Left lung (tissue), 10 donors: ENCODE results near the gene LTBP1. TPM values are rescaled to one million over a fixed set of nuclear protein-coding genes. Genes with fewer than 3 reads are reported as not detected.

ENCODE experiments used
- ATAC-seq: fragments of 200-7000 bp; cut with Tn5 transposase; one replicate; pipeline ENCODE4 v1.9.1; 2020; ENCODE audit warnings: moderate library complexity
- DNase-seq, 4 donors: peaks; one replicate each; pipeline ENCODE4 v3.0.0-alpha.2; 2013 to 2020
- H3K27ac ChIP-seq, 2 donors: fragments of 200-600 bp; sonication (generic) in 1 of 2; one replicate each; pipeline versions ENCODE4 v1.5.0 to v1.8.0; 2020 to 2021
- H3K27me3 ChIP-seq, 2 donors: fragments of 200-600 bp; sonication (generic) in 1 of 2; one replicate each; pipeline versions ENCODE4 v1.5.0 to v1.8.0; 2020 to 2021
- H3K36me3 ChIP-seq, 2 donors: fragments of 200-600 bp; sonication (generic) in 1 of 2; one replicate each; pipeline versions ENCODE4 v1.5.0 to v1.8.0; 2020 to 2021
- H3K4me1 ChIP-seq, 2 donors: fragments of 200-600 bp; one replicate each; pipeline ENCODE4 v1.8.0; 2021
- H3K4me3 ChIP-seq, 2 donors: fragments of 200-600 bp; sonication (generic) in 1 of 2; one replicate each; pipeline versions ENCODE4 v1.5.0 to v1.8.0; 2020 to 2021; ENCODE audit warnings: mild to moderate bottlenecking in 1 of 2
- H3K9me3 ChIP-seq, 2 donors: fragments of 200-600 bp; sonication (generic) in 1 of 2; one replicate each; pipeline versions ENCODE4 v1.5.0 to v1.8.0; 2020 to 2021
- intact Hi-C, 2 donors: fragments of 100-400 bp; cut with DNase I; formaldehyde crosslinking; loops; one replicate each; pipeline versions ENCODE4 v1.11.2 to v1.14.2; 2022
- polyA plus RNA-seq, 6 donors: library from polyadenylated mRNA; unstranded; fragments of 120-200 nt; gene quantifications; one replicate each; pipeline ENCODE4 v1.2.1, GENCODE V29; 2013; ENCODE audit not compliant: insufficient read length in 6 of 6
- total RNA-seq, 2 donors: library from RNA; stranded (reverse); fragmentation: NEBNext Ultra II Directional; extraction: Animal tissue kit (Norgen Biotek cat#: 25700); gene quantifications; one replicate each; pipeline ENCODE4 v1.2.1, GENCODE V29; 2021
- TF ChIP-seq, protein P1 (sequence below), 2 donors: fragments of 200-600 bp; sonication (generic) in 1 of 2; IDR thresholded peaks; one replicate each; pipeline versions ENCODE4 v1.5.0 to v1.8.0; 2021; ENCODE audit warnings: antibody characterized with exemption in 2 of 2
- donor health status: DM: no; HTN: yes; CAD: no.
- donor health status: DM: no; HTN: no; CAD: no.

LTBP1 gene
- total and polyA plus RNA-seq, 8 donors: 35.4 to 81.2 (median 50.9) TPM

DNA sequence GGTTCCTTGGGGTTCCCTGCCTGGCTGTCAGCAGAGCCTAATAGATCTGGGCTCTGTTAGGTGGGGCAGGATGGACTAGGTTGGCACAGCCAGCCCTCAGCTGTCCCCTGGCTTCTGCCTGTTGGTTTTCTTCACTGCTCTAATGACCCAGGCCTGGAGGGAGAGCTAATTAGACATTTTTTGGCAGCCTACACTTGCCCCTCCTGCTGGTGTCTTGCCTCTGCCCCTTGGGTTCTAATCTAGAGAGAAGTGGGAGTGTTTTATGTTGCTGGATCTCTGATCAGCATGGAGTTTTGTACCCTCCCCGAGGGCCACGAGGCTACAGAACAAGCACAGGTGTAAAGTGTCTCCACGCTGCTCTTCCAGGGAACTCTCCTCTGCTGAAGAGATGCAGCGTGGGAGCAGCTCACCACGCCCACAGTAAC, 330.3 kb downstream of the LTBP1 start:
- TF ChIP-seq, protein P1, sequence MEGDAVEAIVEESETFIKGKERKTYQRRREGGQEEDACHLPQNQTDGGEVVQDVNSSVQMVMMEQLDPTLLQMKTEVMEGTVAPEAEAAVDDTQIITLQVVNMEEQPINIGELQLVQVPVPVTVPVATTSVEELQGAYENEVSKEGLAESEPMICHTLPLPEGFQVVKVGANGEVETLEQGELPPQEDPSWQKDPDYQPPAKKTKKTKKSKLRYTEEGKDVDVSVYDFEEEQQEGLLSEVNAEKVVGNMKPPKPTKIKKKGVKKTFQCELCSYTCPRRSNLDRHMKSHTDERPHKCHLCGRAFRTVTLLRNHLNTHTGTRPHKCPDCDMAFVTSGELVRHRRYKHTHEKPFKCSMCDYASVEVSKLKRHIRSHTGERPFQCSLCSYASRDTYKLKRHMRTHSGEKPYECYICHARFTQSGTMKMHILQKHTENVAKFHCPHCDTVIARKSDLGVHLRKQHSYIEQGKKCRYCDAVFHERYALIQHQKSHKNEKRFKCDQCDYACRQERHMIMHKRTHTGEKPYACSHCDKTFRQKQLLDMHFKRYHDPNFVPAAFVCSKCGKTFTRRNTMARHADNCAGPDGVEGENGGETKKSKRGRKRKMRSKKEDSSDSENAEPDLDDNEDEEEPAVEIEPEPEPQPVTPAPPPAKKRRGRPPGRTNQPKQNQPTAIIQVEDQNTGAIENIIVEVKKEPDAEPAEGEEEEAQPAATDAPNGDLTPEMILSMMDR (IDR thresholded peaks at IDR 0.05): no peak
- intact Hi-C loops: no loop called here
- no peaks in the 10 kb centered on the region for H3K4me1 ChIP-seq
- H3K27me3 ChIP-seq: no peaks in the 10 kb centered on the region
- no peaks in the 10 kb centered on the region for H3K36me3 ChIP-seq
- DNase-seq: no peak
- no peak for ATAC-seq
- H3K9me3 ChIP-seq: no peaks in the 10 kb centered on the region
- no peak overlapping the region for H3K27ac ChIP-seq
- H3K4me3 ChIP-seq: no peak overlapping the region

DNA sequence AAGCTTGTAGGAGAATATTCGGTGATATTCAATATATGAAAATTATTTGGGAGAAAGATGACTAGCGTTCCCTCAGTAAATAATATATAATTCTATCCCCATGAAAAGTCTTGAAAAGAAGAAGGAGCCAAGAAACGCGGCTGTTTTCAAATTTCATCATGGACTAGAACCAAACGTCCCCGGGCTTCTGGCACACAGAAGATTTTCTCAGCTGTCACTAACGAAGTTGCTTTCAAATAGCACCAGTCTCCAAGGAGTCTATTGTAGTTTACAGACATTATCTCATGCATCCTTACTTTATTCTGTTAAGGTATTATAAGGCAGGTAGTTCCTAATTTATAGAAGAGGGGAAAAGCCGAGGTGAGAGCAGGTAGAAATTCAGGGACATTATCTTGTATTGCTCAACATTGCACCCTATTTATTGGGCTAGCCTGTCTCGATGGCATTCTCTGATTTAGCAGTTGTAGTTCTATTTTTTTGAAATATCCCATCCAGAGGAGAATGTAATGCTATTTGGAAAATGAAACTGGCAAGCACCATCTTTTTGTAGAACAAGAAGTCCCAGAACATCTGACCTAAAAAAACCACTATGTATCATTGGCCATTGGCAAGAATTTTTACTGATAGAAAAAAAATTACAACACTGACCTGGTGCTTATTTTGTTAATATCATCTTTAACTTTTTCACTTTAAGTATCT, 331.6 kb downstream of the LTBP1 start:
- intact Hi-C loops: no loop called here
- H3K4me3 ChIP-seq: no peak overlapping the region
- TF ChIP-seq, protein P1 (IDR thresholded peaks at IDR 0.05): no peak
- DNase-seq: peak in 1 of 4 donors; percentile 21
- no peaks in the 10 kb centered on the region for H3K4me1 ChIP-seq
- H3K9me3 ChIP-seq: no peaks in the 10 kb centered on the region
- no peaks in the 10 kb centered on the region for H3K36me3 ChIP-seq
- no peaks in the 10 kb centered on the region for H3K27me3 ChIP-seq
- H3K27ac ChIP-seq: no peak overlapping the region
- no peak for ATAC-seq

DNA sequence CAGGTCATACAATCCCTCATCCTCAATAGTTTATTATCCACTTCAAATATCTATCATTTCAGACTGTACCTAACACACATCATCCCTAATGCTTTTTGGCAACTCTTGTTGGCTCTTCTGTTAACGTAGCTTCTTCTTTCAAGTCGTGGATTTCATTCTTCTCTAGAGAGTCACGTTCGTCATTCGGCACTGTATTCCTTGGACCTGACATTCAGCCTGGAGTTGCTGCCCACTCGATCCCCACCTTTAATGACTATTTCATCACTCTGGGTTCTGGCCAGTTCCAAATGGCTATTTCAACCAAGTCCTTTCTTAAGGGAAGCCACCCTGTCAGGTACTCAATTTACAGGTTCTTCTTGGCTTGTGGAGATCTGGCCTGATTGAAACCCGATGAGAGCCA, 337.5 kb downstream of the LTBP1 start:
- ATAC-seq: no peak
- no peak overlapping the region for H3K4me3 ChIP-seq
- intact Hi-C loops: no loop called here

DNA sequence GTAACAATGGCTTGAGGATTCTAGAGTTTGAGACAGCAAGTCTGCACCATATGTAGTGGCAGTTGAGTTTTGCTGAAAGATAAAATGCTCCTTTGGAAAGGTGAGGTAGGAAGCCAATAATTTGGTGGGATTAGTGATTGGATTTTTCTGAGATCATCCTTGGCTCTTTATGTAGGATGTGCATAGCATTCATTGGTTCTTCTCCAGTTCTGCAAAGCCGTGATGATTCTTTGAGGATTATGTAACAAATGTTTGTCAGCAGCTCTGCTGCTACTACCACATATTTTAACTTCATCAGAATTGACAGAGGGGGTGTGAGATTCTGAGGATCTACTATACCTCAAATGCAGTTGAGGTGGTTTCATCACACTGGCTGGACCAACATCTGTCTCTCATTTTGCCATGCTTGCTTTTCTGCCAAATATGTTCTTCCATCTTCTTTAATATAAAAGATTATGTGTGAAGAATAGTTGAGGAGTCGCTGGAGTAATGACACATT, 340.8 kb downstream of the LTBP1 start:
- H3K36me3 ChIP-seq: no peaks in the 10 kb centered on the region

More for the DNA sequence above, 337.5 kb downstream of the LTBP1 start:
- Histone ChIP-seq H3K36me3 (no peaks in the 10 kb centered on the region), H3K4me1 (no peaks in the 10 kb centered on the region), H3K27ac (no peak overlapping the region), H3K27me3 (no peaks in the 10 kb centered on the region), H3K9me3 (no peaks in the 10 kb centered on the region)
- TF ChIP-seq, protein P1 (IDR thresholded peaks at IDR 0.05): no peak
- no peak for DNase-seq

DNA sequence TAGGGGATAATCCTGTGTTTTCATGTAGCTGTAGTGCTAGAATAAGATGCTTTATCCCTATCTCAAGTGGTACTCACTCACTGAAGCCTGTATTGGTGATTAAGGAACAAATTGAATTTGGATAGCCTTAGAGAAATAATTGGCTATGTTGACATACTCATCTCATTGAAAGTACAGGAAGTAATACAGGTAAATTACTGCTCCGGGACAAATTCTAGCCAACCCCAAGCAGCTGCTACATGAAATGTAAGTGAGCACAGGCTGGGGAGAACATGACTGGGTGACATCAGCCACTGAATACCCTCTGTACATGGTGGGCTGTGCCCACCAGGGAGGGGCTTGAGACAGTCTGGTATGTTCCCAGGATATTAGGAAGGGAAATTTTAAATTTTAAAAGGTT, 341.3 kb downstream of the LTBP1 start:
- ATAC-seq (no peak), DNase-seq (no peak)
- Histone ChIP-seq H3K9me3 (no peaks in the 10 kb centered on the region), H3K27ac (no peak overlapping the region), H3K36me3 (no peaks in the 10 kb centered on the region), H3K4me1 (peaks cover 0 to 11% of the 10 kb centered on the region in 2 donors), H3K4me3 (no peak overlapping the region), H3K27me3 (no peaks in the 10 kb centered on the region)
- TF ChIP-seq, protein P1 (IDR thresholded peaks at IDR 0.05): no peak
- intact Hi-C loops: no loop called here

More for the DNA sequence above, 340.8 kb downstream of the LTBP1 start:
- TF ChIP-seq, protein P1 (IDR thresholded peaks at IDR 0.05): no peak
- Histone ChIP-seq H3K4me1 (peaks cover 0 to 11% of the 10 kb centered on the region in 2 donors), H3K27ac (no peak overlapping the region), H3K4me3 (no peak overlapping the region), H3K9me3 (no peaks in the 10 kb centered on the region), H3K27me3 (no peaks in the 10 kb centered on the region)
- ATAC-seq (no peak), DNase-seq (no peak)
- intact Hi-C loops: no loop called here
